Measurements from ENCODE around the gene CALML5. TPM values are rescaled to one million over a fixed set of nuclear protein-coding genes. Genes with fewer than 3 reads are reported as not detected.

Gene CALML5
- polyA plus RNA-seq, 1 of the 3 experiments (the other 2 are of a cell fraction), result not detected

DNA sequence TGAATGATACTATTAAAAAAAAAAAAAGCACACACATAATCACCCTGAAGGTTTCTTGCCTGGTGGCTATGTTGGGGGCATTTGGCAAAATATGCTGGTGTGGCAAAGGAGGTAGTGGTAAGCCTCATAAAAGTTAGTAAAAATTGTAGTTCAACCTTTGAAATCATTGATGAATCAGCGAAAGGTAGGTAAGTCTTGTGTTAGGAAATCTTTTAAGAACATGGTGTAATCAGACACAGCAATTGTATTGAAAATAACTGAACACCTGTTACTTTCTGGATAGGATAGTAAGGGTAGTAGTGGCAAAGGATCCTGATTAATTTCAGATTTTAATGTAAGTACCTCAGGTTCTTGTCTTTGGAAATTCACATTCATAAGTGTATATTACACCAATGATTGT lies 40.9 kb downstream of the CALML5 start:
- Histone ChIP-seq H2AFZ (ENCODE audit: low read depth) (no peak overlapping the region), H3F3A (replicated peaks; ENCODE audit: insufficient read depth) (no peaks in the 10 kb centered on the region), H3K9ac (no peak overlapping the region), H3K27me3 (ENCODE audit: insufficient read depth) (no peaks in the 10 kb centered on the region), H3K36me3 (replicated peaks in 1 of 2; ENCODE audit: control insufficient read depth in 1 of 2, insufficient read depth in 2 of 2, low read length in 1 of 2) (peaks cover 24 to 42% of the 10 kb centered on the region in 2 experiments), H3K4me3 (ENCODE audit: low read depth in 2 of 2, low read length in 1 of 2) (no peak overlapping the region), H3K79me2 (ENCODE audit: insufficient read depth) (no peaks in the 10 kb centered on the region), H3K9me3 (no peaks in the 10 kb centered on the region), H3K4me1 (ENCODE audit: control insufficient read depth in 1 of 2, insufficient read depth in 2 of 2, low read depth in 1 of 2, low read length in 1 of 2) (no peaks in the 10 kb centered on the region; a peak in 1 of 4 replicates), H3K27ac (ENCODE audit: low read depth in 2 of 2, low read length in 1 of 2) (no peak overlapping the region), H4K20me1 (ENCODE audit: insufficient read depth) (no peaks in the 10 kb centered on the region), H3K9me2 (no peaks in the 10 kb centered on the region), H3K4me2 (no peak overlapping the region)
- WGBS (ENCODE audit: low lambda C conversion rate), result 100% methylated on average over 1 of the region's 1 CpG
- ChIA-PET CTCF (no interaction called here), POLR2A (no interaction called here)
- no peak for DNase-seq
- TF ChIP-seq RFX5 (IDR thresholded peaks at IDR 0.05; ENCODE audit: low read length) (no peak), NRF1 (IDR thresholded peaks at IDR 0.05; ENCODE audit: low read depth, low read length) (no peak), SIN3A (IDR thresholded peaks at IDR 0.05; ENCODE audit: borderline replicate concordance, low read depth, low read length) (no peak), TEAD4 (IDR thresholded peaks at IDR 0.05; ENCODE audit: borderline replicate concordance, insufficient read depth) (no peak), JUND (IDR thresholded peaks at IDR 0.05) (no peak), POLR2AphosphoS5 (IDR thresholded peaks at IDR 0.05; ENCODE audit: low read depth, low read length) (no peak), GABPA (IDR thresholded peaks at IDR 0.05; ENCODE audit: low read depth) (no peak), RCOR1 (IDR thresholded peaks at IDR 0.05; ENCODE audit: low read length) (no peak), SMC3 (IDR thresholded peaks at IDR 0.05; ENCODE audit: low read depth, low read length) (no peak), RAD21 (IDR thresholded peaks at IDR 0.05; ENCODE audit: low read length) (no peak), RXRA (IDR thresholded peaks at IDR 0.05; ENCODE audit: borderline replicate concordance, low read depth) (no peak), MXI1 (IDR thresholded peaks at IDR 0.05; ENCODE audit: low read depth, low read length) (no peak), GATA2 (CRISPR knock-in tag; IDR thresholded peaks at IDR 0.05) (no peak)
- TF ChIP-seq, protein P1, sequence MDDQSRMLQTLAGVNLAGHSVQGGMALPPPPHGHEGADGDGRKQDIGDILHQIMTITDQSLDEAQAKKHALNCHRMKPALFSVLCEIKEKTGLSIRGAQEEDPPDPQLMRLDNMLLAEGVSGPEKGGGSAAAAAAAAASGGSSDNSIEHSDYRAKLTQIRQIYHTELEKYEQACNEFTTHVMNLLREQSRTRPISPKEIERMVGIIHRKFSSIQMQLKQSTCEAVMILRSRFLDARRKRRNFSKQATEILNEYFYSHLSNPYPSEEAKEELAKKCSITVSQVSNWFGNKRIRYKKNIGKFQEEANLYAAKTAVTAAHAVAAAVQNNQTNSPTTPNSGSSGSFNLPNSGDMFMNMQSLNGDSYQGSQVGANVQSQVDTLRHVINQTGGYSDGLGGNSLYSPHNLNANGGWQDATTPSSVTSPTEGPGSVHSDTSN (IDR thresholded peaks at IDR 0.05), result no peak
- TF ChIP-seq, protein P2, sequence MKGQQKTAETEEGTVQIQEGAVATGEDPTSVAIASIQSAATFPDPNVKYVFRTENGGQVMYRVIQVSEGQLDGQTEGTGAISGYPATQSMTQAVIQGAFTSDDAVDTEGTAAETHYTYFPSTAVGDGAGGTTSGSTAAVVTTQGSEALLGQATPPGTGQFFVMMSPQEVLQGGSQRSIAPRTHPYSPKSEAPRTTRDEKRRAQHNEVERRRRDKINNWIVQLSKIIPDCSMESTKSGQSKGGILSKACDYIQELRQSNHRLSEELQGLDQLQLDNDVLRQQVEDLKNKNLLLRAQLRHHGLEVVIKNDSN (IDR thresholded peaks at IDR 0.05; ENCODE audit: borderline replicate concordance, low read depth), result no peak
- TF ChIP-seq, protein P3, sequence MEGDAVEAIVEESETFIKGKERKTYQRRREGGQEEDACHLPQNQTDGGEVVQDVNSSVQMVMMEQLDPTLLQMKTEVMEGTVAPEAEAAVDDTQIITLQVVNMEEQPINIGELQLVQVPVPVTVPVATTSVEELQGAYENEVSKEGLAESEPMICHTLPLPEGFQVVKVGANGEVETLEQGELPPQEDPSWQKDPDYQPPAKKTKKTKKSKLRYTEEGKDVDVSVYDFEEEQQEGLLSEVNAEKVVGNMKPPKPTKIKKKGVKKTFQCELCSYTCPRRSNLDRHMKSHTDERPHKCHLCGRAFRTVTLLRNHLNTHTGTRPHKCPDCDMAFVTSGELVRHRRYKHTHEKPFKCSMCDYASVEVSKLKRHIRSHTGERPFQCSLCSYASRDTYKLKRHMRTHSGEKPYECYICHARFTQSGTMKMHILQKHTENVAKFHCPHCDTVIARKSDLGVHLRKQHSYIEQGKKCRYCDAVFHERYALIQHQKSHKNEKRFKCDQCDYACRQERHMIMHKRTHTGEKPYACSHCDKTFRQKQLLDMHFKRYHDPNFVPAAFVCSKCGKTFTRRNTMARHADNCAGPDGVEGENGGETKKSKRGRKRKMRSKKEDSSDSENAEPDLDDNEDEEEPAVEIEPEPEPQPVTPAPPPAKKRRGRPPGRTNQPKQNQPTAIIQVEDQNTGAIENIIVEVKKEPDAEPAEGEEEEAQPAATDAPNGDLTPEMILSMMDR (IDR thresholded peaks at IDR 0.05), result no peak
- TF ChIP-seq, protein P4, sequence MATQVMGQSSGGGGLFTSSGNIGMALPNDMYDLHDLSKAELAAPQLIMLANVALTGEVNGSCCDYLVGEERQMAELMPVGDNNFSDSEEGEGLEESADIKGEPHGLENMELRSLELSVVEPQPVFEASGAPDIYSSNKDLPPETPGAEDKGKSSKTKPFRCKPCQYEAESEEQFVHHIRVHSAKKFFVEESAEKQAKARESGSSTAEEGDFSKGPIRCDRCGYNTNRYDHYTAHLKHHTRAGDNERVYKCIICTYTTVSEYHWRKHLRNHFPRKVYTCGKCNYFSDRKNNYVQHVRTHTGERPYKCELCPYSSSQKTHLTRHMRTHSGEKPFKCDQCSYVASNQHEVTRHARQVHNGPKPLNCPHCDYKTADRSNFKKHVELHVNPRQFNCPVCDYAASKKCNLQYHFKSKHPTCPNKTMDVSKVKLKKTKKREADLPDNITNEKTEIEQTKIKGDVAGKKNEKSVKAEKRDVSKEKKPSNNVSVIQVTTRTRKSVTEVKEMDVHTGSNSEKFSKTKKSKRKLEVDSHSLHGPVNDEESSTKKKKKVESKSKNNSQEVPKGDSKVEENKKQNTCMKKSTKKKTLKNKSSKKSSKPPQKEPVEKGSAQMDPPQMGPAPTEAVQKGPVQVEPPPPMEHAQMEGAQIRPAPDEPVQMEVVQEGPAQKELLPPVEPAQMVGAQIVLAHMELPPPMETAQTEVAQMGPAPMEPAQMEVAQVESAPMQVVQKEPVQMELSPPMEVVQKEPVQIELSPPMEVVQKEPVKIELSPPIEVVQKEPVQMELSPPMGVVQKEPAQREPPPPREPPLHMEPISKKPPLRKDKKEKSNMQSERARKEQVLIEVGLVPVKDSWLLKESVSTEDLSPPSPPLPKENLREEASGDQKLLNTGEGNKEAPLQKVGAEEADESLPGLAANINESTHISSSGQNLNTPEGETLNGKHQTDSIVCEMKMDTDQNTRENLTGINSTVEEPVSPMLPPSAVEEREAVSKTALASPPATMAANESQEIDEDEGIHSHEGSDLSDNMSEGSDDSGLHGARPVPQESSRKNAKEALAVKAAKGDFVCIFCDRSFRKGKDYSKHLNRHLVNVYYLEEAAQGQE (IDR thresholded peaks at IDR 0.05; ENCODE audit: low read depth, low read length), result no peak

All from SK-N-SH (cell line).